ENCODE data around the gene FRMD5.

Gene FRMD5

DNA sequence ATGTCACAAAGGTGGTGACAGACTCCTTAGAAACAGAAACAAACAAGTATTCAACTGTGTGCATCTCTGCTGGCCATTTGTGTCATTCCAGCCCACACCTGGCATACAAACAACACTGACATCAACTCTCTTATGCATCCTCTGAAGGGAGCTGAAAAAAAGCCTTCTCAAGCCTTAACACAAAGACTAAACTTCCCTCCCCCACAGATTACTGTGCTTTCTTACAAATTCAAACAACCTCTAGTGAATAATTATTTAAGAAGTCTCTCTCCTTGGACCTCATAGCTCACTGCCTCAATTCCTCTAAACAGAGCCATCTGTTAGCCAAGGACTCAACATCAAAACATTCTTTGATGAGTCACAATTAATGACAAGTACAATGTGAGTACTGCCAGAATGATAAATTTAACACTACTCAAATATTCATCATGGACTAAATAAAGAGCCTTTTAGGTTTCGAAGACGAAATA is 236.2 kb downstream of the FRMD5 start:
- DNase-seq: no peak

DNA sequence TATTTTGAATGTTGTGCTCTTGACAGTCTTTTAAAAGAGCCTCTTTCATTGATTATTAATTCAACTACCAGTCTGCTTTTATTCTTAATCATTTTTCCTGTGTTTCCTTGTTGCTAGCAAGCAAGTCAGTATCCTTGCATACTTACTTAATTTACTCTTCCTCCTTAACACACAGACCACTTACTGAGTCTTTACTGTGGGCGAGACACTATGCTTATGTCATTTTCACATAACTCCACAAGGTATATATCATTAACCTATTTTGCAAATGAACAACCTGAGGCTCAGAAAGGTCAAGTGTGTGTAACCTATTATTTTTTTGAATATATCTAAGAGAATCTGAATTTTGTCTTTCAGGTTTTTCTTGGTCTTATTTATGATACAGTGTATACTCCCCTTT is 237.3 kb downstream of the FRMD5 start:
- DNase-seq: no peak

DNA sequence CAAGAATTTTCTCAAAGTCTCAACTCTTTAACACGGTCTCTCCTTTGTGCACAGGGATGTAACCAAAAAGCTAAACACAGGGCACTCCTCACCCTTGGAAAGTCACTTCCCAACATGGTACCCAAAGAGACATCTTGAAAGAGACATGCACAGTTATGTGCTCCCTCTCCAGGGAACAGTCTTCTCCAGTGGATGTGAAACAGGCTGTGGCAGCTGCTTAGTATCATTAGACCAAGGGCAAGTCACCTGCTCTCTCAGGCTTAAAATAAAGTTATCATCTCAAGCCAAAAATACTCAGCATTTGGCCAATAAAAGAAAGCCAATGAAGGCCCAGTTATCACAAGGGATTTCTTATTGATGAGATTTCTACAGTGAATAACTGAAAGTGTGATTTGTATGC is 239.9 kb downstream of the FRMD5 start:
- DNase-seq: no peak

DNA sequence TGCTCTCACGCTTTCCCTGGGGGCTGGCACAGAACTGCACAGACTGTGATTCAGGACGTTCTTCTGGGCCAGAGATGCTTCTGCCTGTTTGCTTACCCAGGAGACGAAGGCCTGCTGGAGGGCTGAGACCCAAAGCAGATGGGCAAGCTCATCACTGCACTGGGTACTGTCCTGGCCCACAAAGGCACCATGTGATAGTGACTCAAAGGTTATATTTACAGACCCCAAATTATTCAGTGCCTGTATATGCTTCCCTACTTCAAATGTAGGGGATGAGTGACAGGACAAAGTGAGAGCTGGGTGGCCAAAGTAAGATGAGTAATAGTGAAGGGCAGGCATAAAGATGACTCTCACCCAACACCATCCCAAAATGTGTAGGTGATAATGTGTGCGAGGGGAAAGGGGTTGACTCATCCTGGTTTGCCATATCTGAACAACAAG is 240.9 kb downstream of the FRMD5 start:
- no peak for DNase-seq

DNA sequence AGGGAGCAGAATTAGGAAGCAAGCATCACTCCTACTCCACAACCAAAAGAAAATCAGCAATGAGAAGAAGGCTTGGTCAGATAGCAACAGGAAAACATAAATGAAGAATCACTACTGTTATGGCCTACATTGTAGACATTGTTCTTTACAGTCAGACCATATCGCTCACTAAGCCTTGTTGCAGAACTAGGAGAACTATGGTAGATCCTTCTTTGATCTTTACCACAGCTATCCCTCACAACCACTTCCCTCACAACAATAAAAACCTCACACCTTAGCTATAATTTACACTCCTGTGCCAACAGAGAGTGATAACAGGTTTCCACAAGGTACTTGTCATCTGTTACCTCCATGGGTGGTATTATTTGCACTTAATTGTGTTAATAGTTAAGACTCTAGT is 241.7 kb downstream of the FRMD5 start:
- peak in 1 of 3 experiments; percentile 14 for DNase-seq

DNA sequence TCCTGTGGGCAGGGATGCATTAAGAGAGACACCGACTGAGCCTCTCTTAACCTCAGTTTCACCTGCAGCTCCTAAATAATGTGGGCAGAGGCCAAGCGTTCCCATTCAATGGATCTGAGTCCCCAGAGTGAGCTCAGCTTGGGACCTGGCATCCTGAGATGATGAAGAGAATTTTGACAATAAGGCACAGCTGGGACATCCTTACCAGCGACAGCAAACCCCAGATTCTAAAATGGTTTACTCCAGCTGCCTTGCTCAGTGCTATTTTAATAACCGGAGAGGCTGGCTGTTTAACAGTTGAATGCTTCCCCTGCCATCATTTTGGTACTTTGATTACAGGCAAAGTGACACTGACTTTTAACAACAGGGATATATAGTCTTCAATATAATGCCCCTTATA is 244.5 kb downstream of the FRMD5 start:
- DNase-seq: no peak

DNA sequence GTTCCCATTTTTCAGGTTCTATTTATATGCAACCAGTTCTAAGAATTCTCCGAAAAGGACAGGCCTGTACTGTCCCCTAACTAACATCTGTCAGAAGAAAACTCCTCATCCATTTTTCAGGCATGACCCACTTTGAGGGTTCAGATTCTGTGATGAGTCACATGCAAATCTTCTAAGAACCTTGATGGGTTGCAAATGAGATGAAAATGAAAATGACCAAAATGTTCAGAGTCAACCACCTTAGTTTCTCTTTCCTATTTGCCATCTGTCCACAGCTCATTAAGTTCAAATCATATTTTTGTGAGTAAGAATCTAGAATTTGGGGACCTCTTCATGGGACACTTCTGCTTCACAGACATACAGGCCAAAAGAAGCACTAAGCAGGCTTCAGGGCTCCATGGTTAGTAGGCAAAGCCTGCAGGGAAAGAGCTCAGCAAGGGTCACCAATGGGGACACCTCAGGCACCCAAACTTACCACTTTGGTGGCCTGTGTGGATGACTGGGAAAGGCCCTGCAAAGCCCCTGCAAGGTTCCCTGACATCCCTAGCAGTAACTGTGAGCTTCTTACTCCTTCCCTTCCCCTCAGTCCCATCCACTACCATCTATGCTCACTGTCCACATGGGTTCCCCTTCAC is 246.3 kb downstream of the FRMD5 start:
- no peak for DNase-seq

DNA sequence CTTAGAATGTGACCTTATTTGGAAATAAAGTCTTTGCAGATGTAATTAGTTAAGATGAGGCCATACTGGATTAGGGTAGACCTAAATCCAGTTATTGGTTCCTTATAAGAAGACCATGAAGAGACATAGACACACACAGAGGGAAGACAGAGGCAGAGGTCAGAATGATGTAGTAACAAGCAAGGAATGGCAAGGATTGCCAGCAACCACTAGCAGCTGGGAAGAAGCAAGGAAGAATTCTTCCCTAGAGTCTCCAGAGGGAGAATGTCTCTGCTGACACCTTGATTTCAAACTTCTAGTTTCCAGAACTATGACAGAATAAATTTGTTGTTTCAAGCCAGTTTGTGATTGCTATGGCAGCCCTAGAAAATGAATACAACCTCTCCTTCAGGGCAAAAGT is 251.6 kb downstream of the FRMD5 start:
- DNase-seq: no peak

DNA sequence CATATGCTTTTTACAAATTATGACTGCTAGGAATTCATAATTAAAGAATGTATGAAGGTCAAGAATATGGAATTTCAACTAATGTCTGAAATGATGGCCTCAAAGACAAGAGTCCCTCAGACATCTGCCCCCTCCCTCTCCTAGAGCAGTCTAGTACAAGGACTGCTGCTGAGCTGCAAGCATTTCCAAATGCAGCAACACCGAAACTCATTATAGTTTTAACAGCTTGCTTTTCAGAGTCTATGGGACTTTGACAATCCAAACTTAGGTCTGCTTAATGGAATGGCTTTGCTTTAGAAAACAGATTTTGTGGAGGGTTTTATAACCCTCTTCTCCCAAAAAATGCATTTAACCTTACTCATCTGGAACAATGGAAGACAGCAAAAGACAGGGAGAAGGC is 252.9 kb downstream of the FRMD5 start:
- no peak for DNase-seq

DNA sequence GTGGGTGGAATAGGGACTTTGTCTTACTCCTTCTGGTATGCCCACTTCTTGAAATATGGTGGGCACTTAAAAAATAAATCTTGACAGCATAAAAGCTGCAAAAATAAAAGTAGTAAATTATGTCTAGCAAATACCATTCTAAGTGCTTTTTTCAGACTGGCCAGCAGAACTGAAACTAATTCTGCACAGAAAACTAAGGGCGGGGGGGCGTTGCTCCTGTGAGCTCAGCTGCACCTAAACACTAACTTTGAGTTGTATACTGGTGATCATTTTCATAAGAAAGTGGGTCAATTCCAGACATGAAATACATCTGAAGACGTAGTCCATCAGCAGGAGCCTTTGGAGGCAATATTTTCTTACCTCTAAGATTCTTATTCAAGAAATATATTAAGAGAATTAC is 253.5 kb downstream of the FRMD5 start:
- DNase-seq: no peak

DNA sequence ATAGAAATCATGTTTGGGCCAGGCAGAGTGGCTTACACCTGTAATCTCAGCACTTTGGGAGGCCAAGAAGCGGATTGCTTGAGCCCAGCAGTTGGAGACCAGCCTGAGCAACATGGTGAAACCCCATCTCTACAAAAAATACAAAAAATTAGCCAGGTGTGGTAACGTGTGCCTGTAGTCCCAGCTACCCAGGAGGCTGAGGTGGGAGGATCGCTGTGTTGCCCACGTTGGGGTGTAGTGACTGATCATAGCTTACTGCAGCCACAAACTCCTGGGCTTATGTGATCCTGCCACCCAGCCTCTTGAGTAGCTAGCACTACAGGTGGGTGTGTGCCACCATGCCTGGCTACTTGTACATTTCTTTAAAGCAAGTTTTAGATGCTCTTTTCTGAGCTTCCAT is 254.0 kb downstream of the FRMD5 start:
- no peak for DNase-seq

DNA sequence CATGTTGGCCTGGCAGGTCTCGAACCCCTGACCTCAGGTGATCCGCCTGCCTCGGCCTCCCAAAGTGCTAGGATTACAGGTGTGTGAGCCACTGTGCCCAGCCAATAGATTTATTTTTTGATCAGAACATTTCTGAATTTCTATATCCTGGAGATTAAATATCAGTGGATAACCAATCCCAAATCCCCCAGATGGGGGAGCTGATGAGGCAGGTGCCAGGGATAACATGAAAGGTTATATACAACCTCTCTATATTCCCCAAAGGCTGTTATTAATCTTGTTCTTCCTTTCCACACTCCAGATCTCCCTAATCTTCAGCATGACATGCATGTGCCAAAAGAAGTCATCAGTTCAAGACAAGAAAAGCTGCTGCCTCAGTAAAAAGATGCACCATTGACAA is 256.0 kb downstream of the FRMD5 start:
- peak in 1 of 3 experiments; percentile 7 for DNase-seq

DNA sequence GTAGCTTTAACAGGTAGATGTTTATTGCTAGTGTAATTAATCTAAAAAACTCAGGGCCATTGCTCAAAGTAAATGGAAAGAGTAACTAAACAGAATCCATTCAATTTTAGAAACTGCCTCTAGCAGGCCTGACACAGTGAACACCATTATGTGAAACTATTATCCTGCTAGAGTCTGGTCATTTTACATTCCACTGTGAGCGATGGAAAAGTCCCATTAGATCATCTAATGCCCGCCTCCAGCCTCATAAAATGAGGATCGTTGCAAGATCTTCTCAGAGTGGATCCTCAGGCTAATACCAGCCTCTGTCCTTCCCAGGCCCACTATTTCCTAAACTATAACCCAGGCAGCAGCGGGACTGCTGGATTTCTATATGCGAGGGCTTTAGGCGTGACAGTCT is 260.6 kb downstream of the FRMD5 start:
- DNase-seq: no peak

DNA sequence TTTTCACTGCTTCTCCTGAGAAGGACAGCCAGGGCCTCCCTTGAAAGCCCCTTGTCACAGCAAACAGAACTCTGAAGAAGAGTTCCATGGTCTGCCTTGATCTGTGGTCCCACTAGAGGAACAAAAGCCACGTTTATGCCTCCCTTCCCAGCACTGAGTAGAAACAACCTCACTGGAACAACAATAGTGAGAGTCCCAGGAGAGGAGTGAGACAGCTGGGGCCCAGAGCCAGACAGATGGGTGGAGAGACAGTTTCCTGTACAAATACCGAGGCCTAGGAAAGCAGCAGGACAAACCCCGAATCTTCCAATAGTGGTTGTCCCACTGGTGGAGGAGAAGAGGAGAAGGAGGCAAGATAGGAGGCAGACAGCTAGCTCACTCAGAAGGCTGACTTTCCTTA is 262.2 kb downstream of the FRMD5 start:
- DNase-seq: no peak

DNA sequence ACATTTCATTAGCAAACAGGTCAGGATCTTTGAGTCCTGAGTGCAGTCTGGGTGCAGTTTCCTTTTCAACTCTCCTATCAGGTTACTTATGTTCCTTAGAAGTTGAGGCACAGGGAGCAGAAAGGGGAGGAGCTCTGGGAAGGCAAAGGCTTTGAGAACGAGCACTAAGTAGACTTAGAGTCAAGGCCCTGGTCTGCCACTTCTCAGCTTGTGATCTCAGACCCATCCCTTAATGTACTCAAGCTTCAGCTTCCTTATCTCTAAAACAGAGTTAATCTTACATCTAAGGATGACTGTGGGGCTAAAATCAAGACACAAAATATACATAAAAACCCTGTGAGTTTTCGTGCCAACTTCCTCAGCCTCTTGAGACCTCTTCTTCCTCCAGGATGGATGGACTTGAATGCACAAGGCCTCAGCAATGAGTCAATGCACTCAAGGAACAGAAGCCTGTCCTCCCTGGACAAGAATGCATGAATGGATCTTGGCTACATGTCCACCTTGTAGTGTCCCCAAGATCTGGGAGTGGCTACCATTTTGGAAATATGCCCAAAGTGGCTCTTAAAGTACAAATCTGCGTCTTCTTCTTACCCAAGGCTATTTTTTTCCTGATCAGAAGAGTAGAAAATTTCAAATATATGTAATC is 263.2 kb downstream of the FRMD5 start:
- no peak for DNase-seq

DNA sequence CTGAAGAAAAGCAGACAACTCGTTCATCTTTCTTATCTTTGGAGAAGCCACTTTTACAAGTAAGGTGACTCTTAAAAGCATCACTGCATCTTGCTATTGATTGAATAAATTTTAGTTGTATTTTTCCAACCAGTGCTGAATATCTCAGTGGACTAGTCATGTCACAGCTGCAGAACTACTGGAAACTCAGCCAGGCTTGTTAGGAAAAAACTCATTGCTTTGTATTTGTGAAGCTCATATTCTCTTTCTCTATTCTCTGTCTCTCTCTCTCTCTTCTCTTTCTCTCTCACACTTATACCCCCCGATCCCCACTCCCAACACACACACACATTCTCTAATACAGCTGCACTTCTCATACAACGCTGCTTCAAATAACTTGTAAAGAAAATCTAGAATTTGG is 264.0 kb downstream of the FRMD5 start:
- no peak for DNase-seq

DNA sequence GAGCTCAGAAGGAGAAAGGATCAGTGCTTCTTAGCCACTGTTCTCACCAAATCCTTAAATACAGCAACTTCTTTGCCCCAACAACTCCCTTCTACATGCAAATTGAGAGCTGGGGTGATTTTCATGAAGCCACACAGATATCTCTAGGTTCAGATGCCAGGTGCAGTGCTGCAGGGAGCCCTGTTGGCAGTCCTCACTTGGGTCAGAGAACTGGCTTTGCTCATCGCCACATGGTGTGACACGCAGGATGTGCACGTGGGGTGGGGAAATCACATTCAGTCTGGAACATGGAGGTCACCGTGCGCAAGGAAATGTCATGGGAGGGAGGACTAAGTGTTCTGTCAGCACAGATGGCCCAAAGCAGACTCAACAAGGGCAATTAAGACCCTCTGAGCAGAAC is 264.5 kb downstream of the FRMD5 start:
- no peak for DNase-seq

DNA sequence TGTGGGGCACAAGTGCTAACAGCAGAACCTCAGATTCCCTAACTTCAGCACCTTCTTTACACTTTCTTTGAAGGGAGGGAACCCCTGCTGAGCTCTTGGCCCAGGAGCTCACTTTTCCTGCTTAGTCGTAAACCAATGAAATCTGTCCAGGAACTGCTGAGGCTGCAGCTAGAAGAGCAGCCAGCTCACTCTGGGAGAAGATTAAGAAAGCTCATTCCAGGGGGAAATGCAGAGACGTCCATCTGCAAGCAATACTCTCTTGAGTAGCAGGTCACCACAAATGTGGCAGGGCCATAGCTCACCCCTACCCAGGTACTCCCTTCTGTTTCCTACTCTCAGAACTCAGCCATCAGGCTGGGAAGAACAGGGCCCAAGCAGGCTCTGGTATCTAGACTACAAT is 265.0 kb downstream of the FRMD5 start:
- DNase-seq: no peak

DNA sequence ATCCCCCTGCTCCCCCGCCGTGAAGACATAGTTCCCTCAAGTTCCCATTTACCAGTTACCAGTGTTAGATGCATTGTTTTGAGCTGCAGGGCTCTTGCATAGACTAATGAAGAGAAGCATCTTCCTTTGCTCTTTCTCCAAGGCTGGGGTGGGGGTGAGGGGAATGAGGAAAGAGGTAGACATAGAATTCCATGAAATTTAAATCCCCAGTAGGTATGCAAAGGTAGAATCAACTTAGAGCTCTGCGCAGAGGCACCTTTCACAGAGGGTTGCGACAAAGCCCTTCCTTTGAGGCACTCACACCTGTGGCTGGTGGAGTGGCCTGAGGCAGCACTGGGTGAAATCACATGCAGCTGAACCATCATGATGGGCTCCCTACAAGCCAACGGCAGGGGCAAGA is 266.9 kb downstream of the FRMD5 start:
- no peak for DNase-seq

DNA sequence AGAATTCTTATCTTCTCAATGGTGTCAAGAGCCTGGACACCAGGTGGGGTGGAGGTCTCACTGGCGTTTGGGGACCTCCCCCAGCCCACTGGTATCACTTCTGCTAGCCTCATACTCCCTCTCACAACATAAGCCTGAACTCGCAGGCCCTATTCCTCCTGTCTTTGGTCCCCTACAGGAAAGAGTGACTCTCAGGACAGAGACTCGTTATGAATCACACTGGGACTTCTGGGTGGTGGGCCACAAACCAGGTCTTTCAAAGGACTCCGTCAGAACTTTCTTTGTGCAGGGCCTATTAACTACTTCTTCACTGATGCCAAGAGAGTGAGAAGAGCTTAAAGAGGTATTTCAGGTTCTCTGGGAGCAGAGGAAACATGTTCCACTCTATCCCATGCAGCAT is 267.9 kb downstream of the FRMD5 start:
- no peak for DNase-seq

DNA sequence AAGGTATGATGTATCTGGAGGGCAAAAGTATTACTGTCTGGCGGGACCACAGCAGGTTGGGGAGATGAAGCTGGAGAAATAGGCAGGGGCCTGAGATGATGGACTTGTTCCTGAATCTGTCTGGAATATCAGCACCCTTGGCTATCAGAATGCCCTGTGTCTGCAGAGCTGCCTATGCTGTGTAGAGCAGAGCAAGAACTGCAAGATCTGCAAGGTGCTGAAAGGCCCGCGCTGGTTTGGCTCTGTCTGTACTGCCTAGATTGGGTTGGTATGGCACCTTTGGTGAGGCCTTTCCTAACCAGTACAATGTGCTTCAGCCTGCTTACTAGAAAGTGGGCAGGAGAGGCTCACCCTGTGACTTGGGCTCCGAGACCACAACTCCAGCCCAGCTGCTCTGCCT is 271.5 kb downstream of the FRMD5 start:
- no peak for DNase-seq

DNA sequence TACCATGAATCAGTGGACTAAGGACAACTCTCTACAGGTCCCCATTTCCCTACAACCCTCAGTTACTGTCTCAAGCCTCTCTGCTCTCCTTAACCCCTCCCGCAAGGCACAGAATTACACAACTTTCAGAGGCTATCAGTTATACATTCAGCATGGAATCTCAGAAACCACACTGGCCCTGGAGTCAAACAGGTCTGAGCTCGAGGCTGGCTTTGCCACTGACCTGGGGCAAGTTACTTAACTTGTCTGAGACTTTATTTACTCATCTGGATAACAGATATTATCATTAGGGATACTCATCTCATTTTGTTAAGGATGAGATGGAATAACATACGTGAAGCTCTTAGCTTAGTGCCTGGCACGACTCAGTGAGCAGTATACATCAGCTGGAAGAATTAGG is 273.1 kb downstream of the FRMD5 start:
- DNase-seq: no peak

DNA sequence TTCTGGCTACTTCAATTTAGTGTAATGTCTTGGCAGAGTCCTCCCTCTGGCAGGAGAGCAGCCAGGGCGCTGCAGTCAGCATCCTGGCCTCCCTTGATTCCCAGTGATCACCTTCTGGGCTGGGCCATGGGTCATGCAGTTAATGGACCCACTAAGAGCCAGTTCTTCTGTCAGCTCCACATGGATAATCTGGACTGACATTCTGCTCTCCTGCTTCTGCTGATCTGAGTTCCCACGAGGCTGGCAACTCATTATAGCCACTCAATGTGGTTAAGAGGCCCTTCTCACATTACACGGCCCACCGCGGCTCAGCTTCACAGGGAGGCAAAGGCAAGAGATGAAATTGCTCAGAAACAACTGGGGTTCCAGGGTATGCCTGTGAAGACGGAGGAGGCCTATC is 274.3 kb downstream of the FRMD5 start:
- DNase-seq: peak; percentile 20 to 66 (median 65)

DNA sequence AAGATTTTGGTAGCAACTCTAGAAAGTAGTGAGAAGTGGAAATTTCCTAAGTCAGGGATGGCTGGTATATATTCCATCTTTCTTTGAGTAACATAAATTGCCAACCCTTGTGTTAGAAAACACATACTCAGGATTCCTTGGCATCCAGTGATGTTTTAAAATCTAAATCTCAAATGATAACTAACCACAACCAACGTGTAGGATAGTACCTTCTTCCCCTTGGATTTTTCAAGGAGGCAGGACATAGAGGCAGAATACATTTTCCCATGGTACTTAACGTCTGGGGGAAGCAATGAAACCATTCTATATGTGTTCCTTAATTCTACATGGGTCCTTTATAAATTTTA is 274.8 kb downstream of the FRMD5 start:
- no peak for DNase-seq
